ENCODE measurements around the gene HSP90AA1.
"Not testable (repeated sequence)": the region's sequence is repeated elsewhere in the genome, so short reads cannot be mapped to it uniquely, and the experiment has no call there.

DNA sequence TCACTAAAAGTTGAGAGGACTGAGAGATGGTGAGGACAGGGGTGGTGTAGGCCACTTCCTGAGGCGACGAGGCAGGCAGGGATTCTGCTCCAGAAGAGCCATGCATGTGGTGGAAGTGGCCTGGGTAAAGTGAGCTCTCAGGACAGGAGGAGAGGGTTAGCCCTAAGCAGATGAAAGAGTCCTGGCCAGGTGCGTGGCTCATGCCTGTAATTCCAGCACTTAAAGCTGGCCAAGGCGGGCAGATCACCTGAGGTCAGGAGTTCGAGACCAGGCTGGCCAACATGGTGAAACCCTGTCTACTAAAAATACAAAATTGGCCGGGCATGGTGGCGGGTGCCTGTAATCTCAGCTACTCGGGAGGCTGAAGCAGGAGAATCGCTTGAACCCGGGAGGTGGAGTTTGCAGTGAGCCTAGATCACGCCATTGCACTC is 8.5 kb downstream of the HSP90AA1 start:
- not testable (repeated sequence) for TF ChIP-seq POLR2A (IDR thresholded peaks at IDR 0.05; ENCODE audit: extremely low read depth, insufficient read length); MYC (IDR thresholded peaks at IDR 0.05; ENCODE audit: low read depth, low read length)
- TF ChIP-seq, protein P1, sequence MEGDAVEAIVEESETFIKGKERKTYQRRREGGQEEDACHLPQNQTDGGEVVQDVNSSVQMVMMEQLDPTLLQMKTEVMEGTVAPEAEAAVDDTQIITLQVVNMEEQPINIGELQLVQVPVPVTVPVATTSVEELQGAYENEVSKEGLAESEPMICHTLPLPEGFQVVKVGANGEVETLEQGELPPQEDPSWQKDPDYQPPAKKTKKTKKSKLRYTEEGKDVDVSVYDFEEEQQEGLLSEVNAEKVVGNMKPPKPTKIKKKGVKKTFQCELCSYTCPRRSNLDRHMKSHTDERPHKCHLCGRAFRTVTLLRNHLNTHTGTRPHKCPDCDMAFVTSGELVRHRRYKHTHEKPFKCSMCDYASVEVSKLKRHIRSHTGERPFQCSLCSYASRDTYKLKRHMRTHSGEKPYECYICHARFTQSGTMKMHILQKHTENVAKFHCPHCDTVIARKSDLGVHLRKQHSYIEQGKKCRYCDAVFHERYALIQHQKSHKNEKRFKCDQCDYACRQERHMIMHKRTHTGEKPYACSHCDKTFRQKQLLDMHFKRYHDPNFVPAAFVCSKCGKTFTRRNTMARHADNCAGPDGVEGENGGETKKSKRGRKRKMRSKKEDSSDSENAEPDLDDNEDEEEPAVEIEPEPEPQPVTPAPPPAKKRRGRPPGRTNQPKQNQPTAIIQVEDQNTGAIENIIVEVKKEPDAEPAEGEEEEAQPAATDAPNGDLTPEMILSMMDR (IDR thresholded peaks at IDR 0.05; ENCODE audit: low read depth, low read length), result not testable (repeated sequence)
- TF ChIP-seq, protein P2, sequence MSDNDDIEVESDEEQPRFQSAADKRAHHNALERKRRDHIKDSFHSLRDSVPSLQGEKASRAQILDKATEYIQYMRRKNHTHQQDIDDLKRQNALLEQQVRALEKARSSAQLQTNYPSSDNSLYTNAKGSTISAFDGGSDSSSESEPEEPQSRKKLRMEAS (IDR thresholded peaks at IDR 0.05; ENCODE audit: low read depth, low read length), result not testable (repeated sequence)

Measured in NB4 (cell line).